Mesothelial cell of epicardium (in vitro differentiated cells): Measurements from ENCODE around the gene LPAR5. TPM values are rescaled to one million over a fixed set of nuclear protein-coding genes. Genes with fewer than 3 reads are reported as not detected.

Source experiments
- DNase-seq, 2 experiments: peaks; one replicate each; pipeline ENCODE4 v3.0.0; 2021; ENCODE audit warnings: low spot score in 2 of 2; ENCODE audit not compliant: unreplicated experiment in 2 of 2
- H3K27ac Mint-ChIP-seq: 2 replicates; pipeline ENCODE4 v1.8.0; 2021; ENCODE audit warnings: mixed read lengths
- H3K27me3 Mint-ChIP-seq: 2 replicates; pipeline ENCODE4 v1.8.0; 2021; ENCODE audit warnings: low read depth, mixed read lengths
- H3K36me3 Mint-ChIP-seq: 2 replicates; pipeline ENCODE4 v1.8.0; 2021; ENCODE audit warnings: mixed read lengths
- H3K4me1 Mint-ChIP-seq: 2 replicates; pipeline ENCODE4 v1.8.0; 2021; ENCODE audit warnings: mixed read lengths
- H3K4me3 Mint-ChIP-seq: 2 replicates; pipeline ENCODE4 v1.8.0; 2021; ENCODE audit warnings: mild to moderate bottlenecking, moderate library complexity, mixed read lengths
- H3K9me3 Mint-ChIP-seq: 2 replicates; pipeline ENCODE4 v1.8.0; 2021; ENCODE audit warnings: mixed read lengths
- total RNA-seq: library from RNA; stranded (reverse); gene quantifications from 3 replicates; pipeline ENCODE4 v1.2.1, GENCODE V29; 2021
- TF ChIP-seq, protein P1 (sequence below): fragments of 200-600 bp; sonication (generic); IDR thresholded peaks from one replicate; pipeline ENCODE4 v1.5.0; 2021; ENCODE audit warnings: antibody characterized with exemption; ENCODE audit not compliant: unreplicated experiment

The LPAR5 gene
- total RNA-seq, 1 donor from 2014 or later = 1.3 TPM

DNA sequence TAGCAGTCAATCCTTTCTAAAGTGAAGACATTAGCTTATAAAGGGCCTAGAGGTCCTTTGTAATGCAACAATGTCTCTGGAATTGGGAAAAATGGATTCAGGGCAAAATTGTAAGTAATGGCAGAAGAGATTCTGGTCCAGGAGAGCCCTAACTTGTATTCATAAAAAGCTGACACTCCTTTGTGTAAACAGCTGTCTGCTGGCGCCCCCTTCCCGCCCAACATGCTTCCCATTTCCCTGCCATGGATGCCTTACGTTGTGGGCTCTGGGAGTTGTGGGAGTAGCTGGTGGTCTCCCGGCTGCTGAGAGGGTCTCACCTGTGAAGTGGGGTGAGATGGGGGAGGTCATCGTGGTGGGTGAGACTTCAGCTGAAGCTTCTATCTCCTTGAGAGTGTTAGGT is 9.1 kb upstream of the LPAR5 start:
- Mint-ChIP-seq H3K4me1 (peaks cover 13% of the 10 kb centered on the region), H3K36me3 (peaks cover 14% of the 10 kb centered on the region), H3K9me3 (no peaks in the 10 kb centered on the region), H3K4me3 (no peak overlapping the region), H3K27ac (no peak overlapping the region), H3K27me3 (peaks cover 16% of the 10 kb centered on the region)
- DNase-seq = no peak
- TF ChIP-seq, protein P1, sequence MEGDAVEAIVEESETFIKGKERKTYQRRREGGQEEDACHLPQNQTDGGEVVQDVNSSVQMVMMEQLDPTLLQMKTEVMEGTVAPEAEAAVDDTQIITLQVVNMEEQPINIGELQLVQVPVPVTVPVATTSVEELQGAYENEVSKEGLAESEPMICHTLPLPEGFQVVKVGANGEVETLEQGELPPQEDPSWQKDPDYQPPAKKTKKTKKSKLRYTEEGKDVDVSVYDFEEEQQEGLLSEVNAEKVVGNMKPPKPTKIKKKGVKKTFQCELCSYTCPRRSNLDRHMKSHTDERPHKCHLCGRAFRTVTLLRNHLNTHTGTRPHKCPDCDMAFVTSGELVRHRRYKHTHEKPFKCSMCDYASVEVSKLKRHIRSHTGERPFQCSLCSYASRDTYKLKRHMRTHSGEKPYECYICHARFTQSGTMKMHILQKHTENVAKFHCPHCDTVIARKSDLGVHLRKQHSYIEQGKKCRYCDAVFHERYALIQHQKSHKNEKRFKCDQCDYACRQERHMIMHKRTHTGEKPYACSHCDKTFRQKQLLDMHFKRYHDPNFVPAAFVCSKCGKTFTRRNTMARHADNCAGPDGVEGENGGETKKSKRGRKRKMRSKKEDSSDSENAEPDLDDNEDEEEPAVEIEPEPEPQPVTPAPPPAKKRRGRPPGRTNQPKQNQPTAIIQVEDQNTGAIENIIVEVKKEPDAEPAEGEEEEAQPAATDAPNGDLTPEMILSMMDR = no peak

DNA sequence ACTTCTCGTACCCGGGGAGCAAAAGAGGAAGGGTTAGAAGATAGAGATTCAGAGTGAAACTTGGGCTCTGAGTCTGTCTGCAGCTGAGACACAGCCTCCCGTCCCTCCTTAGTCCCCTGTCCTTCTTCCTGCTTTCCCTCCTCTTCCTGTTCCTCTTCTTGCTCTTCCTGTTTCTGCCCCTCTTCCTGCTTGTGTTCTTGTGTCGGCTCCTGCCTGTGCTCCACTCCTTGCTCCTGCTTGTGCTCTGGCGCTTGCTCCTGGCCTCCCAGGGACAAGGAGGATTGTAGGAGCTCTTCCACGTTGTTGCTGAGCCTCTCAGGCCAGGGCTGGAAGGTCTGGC is 8.5 kb upstream of the LPAR5 start:
- Mint-ChIP-seq H3K9me3 (no peaks in the 10 kb centered on the region), H3K27ac (no peak overlapping the region), H3K4me1 (peaks cover 13% of the 10 kb centered on the region), H3K4me3 (no peak overlapping the region), H3K27me3 (peaks cover 18% of the 10 kb centered on the region), H3K36me3 (peaks cover 14% of the 10 kb centered on the region)
- no peak for DNase-seq
- TF ChIP-seq, protein P1 = no peak

DNA sequence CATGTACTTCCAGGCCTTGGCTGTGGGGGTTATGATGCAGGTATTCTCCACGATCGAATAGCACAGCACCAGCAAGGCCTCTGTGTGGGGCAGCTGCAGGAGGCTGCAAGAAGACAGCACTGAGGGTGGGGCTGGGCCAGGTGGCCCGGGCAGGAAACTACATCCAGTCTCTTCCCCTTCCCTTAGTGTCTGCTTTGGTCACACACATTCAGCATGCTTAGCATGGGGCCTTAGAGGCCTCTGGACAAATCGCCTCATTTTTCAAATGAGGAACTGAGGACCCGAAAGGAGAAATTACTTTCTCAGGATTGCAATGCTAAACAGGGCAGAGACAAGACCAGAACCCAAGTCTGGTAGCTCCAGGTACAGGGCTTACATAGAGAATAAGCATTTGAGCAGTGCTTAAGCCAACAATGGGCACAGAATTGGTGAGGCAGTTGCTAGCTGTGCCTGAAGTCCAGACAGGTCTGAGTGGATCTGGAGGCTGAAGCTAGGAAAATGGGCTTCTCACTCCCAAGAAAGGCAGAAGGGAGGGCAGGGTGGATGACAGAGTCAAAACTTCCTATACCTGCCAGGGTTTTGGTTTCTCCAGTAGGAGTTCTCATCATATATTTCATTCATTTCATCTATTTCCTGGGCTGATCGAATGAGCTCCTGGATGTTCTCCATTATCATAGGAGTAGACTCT is 8.0 kb upstream of the LPAR5 start:
- peaks cover 13% of the 10 kb centered on the region for H3K4me1 Mint-ChIP-seq
- H3K36me3 Mint-ChIP-seq = peaks cover 14% of the 10 kb centered on the region
- DNase-seq = no peak
- TF ChIP-seq, protein P1 = no peak
- no peak overlapping the region for H3K4me3 Mint-ChIP-seq
- H3K27me3 Mint-ChIP-seq = peaks cover 20% of the 10 kb centered on the region
- no peaks in the 10 kb centered on the region for H3K9me3 Mint-ChIP-seq
- no peak overlapping the region for H3K27ac Mint-ChIP-seq

DNA sequence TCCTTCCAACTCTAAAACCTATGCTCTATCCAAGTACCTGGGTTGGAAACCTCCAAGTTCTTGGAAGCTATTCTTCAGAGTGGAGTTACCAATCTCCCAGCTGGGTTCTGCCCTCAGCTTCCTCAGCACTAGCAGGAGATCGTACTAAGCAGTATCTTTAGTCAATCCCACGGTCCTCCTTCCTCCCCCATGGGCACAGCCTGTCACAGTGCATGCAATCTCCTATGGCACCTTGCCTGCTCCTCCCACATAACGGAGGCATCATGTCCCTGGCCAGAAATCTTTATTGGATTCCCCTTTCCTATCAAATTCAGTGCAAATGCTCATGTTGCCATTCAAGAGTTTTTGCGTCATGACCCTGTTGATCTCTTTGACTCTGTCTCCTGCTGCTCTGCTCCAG is 5.4 kb upstream of the LPAR5 start:
- Mint-ChIP-seq H3K36me3 (no peaks in the 10 kb centered on the region), H3K4me3 (no peak overlapping the region), H3K4me1 (peaks cover 10% of the 10 kb centered on the region), H3K27ac (no peak overlapping the region), H3K9me3 (no peaks in the 10 kb centered on the region), H3K27me3 (peaks cover 17% of the 10 kb centered on the region)
- DNase-seq = no peak
- TF ChIP-seq, protein P1 = no peak

DNA sequence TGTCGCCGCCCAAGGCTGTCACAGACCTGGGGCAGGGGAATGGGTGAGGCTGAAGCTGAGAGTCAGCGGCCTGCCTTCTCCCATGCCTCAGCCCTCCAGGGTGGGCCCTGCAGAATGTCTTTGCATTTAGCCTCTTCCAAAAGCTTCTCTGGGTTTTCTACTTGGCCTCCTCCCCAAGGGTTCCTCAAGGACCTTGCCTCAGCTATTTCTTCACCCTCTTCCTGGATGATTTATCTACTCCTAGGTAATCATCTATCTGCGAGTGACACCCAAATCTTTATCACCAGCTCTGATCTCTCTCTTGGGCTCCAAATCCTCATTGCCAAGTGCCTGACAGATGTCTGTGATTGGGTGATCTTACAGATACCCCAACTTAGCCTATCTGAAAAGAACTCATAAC is 4.7 kb upstream of the LPAR5 start:
- Mint-ChIP-seq H3K27ac (no peak overlapping the region), H3K4me1 (peaks cover 17% of the 10 kb centered on the region), H3K27me3 (peaks cover 17% of the 10 kb centered on the region), H3K9me3 (no peaks in the 10 kb centered on the region), H3K36me3 (no peaks in the 10 kb centered on the region), H3K4me3 (no peak overlapping the region)
- TF ChIP-seq, protein P1 = no peak
- DNase-seq = no peak
